Gastrocnemius medialis (tissue), 4 donors: ENCODE data around the gene E2F1.

ENCODE experiments used
- CTCF ChIP-seq, 5 experiments: fragments of 450-650 bp in 3 of 5; fragments of 200-600 bp in 2 of 5; sonication (generic) in 2 of 5; IDR thresholded peaks in 4 of 5; conservative IDR thresholded peaks in 1 of 5; 1 replicate in 4 of 5; 2 replicates in 1 of 5; pipeline ENCODE4 v1.5.1; 2016 to 2019; ENCODE audit warnings: antibody characterized with exemption in 5 of 5, mild to moderate bottlenecking in 3 of 5, moderate library complexity in 3 of 5
- POLR2A ChIP-seq, 2 donors: fragments of 450-650 bp; IDR thresholded peaks; one replicate each; pipeline ENCODE4 v1.6.1; 2017; ENCODE audit warnings: antibody characterized with exemption in 2 of 2, mild to moderate bottlenecking in 2 of 2, moderate library complexity in 2 of 2

- TF ChIP-seq CTCF (IDR thresholded peaks at IDR 0.05 in 4 of 5, conservative IDR thresholded peaks at IDR 0.05 in 1 of 5) (no peak), POLR2A (IDR thresholded peaks at IDR 0.05) (no peak)
Measured at GRCh38 chr20:33651562-33652048, 34.6 kb downstream of the E2F1 start.
